GM21381 (cell line): ENCODE measurements around the gene PCDHGB1.
"Not testable (repeated sequence)": the region's sequence is repeated elsewhere in the genome, so short reads cannot be mapped to it uniquely, and the experiment has no call there.

Experiments used
- ATAC-seq: cut with Tn5 transposase; IDR thresholded peaks from one replicate; pipeline ENCODE4 v1.9.1; 2021; ENCODE audit warnings: mild to moderate bottlenecking, moderate library complexity; ENCODE audit not compliant: unreplicated experiment

PCDHGB1 gene

DNA sequence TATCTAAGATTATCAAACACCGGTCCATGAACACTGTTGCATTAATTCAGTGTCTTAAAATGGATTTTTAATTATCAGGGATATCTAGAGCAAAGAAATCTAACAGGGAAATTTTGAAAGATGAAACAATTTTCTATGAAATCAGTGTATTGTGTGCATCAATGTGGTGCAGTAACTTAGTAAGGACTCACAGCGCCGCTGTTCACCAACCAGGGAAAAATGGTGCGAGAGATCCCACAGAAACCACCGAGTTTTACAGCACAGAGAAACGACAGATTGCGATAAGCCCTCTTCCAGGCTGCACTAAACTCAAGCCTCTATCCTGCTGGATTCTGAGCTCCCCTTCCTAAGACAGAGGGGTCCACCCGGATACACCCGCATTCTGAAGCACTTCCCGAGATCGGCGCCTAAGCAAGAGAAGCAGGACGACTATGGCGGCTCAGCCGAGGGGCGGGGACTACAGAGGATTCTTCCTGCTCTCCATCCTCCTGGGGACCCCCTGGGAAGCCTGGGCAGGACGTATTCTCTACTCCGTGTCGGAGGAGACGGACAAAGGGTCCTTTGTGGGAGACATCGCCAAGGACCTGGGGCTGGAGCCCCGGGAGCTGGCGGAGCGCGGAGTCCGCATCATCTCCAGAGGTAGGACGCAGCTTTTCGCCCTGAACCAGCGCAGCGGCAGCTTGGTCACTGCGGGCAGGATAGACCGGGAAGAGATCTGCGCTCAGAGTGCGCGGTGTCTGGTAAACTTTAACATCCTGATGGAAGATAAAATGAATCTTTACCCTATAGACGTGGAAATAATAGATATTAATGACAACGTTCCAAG is 32.8 kb downstream of the PCDHGB1 start, which contains the start of gene PCDHGA7:
TSS of gene PCDHGA7 (plus strand) at position 274 of the 826 bp plus-strand sequence. CDS start at position 432, 158 bp downstream.
- no peak for ATAC-seq

DNA sequence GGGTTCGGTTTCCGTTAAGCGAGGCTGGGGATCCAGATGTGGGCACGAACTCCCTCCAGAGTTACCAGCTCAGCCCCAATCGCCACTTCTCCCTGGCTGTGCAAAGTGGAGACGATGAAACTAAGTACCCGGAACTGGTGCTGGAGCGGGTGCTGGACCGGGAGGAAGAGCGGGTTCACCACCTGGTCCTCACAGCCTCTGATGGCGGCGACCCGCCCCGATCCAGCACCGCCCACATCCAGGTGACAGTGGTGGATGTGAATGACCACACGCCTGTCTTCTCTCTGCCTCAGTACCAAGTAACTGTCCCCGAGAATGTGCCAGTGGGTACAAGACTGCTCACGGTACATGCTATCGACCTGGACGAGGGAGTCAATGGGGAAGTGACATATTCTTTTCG is 33.4 kb downstream of the PCDHGB1 start:
- no peak for ATAC-seq

DNA sequence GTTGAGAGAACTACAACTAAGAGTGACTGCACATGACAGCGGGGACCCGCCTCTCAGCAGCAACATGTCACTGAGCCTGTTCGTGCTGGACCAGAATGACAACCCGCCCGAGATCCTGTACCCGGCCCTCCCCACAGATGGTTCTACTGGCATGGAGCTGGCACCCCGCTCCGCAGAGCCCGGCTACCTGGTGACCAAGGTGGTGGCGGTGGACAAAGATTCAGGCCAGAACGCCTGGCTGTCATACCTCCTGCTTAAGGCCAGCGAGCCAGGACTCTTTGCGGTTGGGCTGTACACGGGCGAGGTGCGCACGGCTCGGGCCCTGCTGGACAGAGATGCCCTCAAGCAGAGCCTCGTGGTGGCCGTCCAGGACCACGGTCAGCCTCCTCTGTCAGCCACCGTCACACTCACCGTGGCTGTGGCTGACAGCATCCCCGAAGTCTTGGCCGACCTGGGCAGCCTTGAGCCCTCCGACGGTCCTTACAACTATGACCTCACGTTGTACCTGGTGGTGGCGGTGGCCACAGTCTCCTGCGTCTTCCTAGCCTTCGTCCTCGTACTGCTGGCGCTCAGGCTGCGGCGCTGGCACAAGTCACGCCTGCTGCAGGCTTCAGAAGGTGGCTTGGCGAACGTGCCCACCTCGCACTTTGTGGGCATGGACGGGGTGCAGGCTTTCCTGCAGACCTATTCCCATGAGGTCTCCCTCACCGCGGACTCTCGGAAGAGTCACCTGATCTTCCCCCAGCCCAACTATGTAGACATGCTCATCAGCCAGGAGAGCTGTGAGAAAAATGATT is 34.8 kb downstream of the PCDHGB1 start:
- no peak for ATAC-seq

DNA sequence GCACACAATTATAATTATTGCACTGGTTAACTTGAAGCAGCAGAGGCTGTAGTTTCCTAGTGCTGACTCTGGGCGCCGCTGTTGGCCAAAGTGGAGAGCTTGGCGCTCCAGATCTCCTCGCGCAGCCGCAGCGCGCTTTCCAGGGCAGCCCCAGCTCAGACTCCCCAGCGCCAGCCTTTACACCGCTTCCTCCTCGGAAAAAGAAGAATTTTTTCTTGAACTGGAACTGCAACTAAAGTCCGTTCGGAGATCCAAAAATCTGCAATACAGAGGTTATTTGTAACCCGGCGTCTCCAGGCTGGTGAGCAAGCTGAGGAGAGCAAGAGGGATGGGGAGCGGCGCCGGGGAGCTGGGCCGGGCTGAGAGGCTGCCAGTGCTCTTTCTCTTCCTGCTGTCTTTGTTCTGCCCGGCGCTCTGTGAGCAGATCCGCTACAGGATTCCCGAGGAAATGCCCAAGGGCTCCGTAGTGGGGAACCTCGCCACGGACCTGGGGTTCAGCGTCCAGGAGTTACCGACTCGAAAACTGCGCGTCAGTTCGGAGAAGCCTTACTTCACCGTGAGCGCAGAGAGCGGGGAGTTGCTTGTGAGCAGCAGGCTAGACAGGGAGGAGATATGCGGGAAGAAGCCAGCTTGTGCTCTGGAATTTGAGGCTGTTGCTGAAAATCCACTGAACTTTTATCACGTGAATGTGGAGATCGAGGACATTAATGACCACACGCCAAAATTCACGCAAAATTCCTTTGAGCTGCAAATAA is 37.8 kb downstream of the PCDHGB1 start, which contains the start of gene PCDHGB4:
TSS of gene PCDHGB4 (plus strand) at position 142 of the 755 bp plus-strand sequence. CDS start at position 329, 187 bp downstream.
- not testable (repeated sequence) for ATAC-seq

DNA sequence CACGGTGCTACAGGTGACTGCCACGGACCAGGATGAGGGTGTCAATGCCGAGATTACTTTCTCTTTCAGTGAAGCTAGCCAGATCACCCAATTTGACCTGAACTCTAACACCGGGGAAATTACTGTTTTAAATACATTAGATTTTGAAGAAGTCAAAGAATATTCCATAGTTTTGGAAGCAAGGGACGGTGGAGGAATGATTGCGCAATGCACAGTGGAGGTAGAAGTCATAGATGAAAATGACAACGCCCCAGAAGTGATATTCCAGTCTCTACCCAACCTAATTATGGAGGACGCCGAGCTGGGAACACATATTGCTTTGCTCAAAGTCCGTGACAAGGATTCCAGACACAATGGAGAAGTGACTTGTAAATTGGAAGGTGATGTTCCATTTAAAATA is 38.8 kb downstream of the PCDHGB1 start:
- ATAC-seq: no peak

DNA sequence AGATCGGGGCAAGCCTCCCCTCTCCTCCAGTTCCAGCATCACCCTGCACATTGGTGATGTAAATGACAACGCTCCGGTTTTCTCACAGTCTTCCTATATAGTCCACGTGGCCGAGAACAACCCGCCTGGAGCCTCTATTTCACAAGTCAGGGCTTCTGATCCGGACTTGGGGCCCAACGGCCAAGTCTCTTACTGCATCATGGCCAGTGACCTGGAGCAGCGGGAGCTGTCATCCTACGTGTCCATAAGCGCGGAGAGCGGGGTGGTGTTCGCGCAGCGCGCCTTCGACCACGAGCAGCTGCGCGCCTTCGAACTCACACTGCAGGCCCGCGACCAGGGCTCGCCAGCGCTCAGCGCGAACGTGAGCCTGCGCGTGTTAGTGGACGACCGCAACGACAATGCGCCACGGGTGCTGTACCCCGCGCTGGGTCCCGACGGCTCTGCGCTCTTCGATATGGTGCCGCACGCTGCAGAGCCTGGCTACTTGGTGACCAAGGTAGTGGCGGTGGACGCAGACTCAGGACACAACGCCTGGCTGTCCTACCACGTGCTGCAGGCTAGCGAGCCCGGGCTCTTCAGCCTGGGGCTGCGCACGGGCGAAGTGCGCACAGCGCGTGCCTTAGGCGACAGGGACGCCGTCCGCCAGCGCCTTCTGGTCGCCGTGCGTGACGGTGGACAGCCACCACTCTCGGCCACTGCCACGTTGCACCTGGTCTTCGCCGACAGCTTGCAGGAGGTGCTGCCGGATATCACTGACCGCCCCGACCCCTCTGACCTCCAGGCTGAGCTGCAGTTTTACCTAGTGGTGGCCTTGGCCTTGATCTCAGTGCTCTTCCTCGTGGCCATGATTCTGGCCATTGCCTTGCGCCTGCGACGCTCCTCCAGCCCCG is 39.5 kb downstream of the PCDHGB1 start:
- ATAC-seq: no peak

DNA sequence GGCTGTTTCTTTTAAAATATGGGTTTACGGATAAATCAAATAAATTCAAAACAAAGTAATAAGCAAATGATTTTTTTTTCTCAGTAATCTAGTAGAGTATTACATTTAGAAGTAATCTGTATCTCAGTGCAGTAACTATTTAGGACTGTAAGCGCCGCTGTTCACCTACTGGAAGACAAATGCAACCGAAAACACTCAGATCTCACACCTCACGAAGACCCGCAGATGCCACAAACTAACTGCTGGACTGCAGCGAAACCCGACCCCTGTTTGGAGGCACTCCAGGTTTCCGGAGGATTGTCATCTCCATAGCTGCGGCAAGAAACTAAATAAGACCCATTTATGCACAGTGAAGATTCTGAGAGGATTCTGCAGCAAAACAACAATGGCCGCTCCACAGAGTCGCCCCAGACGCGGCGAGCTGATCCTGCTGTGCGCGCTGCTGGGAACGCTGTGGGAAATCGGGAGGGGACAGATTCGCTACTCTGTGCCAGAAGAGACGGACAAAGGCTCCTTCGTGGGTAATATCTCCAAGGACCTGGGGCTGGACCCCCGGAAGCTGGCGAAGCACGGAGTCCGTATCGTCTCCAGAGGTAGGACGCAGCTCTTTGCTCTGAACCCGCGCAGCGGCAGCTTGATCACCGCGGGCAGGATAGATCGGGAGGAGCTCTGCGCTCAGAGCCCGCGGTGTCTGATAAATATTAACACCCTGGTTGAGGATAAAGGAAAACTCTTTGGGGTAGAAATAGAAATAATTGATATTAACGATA is 42.7 kb downstream of the PCDHGB1 start, which contains the start of gene PCDHGA8:
TSS of gene PCDHGA8 (plus strand) at position 205 of the 770 bp plus-strand sequence. CDS start at position 386, 181 bp downstream.
- ATAC-seq: no peak

DNA sequence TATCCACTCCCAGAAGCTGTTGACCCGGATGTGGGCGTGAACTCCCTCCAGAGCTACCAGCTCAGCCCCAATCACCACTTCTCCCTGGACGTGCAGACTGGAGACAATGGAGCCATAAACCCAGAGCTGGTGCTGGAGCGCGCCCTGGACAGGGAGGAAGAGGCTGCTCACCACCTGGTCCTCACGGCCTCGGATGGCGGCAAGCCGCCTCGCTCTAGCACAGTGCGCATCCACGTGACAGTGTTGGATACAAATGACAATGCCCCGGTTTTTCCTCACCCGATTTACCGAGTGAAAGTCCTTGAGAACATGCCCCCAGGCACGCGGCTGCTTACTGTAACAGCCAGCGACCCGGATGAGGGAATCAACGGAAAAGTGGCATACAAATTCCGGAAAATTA is 43.4 kb downstream of the PCDHGB1 start:
- no peak for ATAC-seq

DNA sequence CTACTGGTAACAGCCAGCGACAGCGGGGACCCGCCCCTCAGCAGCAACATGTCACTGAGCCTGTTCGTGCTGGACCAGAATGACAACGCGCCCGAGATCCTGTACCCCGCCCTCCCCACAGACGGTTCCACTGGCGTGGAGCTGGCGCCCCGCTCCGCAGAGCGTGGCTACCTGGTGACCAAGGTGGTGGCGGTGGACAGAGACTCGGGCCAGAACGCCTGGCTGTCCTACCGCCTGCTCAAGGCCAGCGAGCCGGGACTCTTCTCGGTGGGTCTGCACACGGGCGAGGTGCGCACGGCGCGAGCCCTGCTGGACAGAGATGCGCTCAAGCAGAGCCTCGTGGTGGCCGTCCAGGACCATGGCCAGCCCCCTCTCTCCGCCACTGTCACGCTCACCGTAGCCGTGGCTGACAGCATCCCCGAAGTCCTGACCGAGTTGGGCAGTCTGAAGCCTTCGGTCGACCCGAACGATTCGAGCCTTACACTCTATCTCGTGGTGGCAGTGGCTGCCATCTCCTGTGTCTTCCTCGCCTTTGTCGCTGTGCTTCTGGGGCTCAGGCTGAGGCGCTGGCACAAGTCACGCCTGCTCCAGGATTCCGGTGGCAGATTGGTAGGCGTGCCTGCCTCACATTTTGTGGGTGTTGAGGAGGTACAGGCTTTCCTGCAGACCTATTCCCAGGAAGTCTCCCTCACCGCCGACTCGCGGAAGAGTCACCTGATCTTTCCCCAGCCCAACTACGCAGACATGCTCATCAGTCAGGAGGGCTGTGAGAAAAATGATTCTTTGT is 44.7 kb downstream of the PCDHGB1 start:
- not testable (repeated sequence) for ATAC-seq

DNA sequence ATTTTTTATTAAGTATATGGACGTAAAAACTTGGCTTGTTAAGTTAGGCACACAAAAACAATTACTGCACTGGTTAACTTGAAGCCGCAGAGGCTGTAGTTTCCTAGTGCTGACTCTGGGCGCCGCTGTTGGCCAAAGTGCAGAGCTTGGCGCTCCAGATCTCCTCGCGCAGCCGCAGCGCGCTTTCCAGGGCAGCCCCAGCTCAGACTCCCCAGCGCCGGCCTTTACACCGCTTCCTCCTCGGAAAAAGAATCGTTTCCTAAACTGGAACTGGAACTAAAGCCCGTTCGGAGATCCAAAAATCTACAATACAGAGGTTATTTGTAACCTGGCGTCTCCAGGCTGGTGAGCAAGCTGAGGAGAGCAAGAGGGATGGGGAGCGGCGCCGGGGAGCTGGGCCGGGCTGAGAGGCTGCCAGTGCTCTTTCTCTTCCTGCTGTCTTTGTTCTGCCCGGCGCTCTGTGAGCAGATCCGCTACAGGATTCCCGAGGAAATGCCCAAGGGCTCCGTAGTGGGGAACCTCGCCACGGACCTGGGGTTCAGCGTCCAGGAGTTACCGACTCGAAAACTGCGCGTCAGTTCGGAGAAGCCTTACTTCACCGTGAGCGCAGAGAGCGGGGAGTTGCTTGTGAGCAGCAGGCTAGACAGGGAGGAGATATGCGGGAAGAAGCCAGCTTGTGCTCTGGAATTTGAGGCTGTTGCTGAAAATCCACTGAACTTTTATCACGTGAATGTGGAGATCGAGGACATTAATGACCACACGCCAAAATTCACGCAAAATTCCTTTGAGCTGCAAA is 48.1 kb downstream of the PCDHGB1 start, which contains the start of gene PCDHGB5:
TSS of gene PCDHGB5 (plus strand) at position 192 of the 796 bp plus-strand sequence. CDS start at position 373, 181 bp downstream.
- peak; percentile 75 for ATAC-seq

DNA sequence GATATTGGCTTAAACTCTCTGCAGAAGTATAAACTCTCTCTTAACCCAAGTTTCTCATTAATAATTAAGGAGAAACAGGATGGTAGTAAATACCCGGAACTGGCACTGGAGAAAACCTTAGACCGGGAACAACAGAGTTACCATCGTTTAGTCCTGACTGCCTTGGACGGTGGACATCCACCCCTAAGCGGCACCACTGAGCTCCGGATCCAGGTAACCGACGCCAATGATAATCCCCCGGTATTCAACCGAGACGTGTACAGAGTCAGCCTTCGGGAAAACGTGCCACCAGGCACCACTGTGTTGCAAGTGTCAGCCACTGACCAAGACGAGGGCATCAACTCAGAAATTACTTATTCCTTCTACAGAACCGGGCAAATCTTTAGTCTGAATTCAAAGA is 48.7 kb downstream of the PCDHGB1 start:
- ATAC-seq: no peak

DNA sequence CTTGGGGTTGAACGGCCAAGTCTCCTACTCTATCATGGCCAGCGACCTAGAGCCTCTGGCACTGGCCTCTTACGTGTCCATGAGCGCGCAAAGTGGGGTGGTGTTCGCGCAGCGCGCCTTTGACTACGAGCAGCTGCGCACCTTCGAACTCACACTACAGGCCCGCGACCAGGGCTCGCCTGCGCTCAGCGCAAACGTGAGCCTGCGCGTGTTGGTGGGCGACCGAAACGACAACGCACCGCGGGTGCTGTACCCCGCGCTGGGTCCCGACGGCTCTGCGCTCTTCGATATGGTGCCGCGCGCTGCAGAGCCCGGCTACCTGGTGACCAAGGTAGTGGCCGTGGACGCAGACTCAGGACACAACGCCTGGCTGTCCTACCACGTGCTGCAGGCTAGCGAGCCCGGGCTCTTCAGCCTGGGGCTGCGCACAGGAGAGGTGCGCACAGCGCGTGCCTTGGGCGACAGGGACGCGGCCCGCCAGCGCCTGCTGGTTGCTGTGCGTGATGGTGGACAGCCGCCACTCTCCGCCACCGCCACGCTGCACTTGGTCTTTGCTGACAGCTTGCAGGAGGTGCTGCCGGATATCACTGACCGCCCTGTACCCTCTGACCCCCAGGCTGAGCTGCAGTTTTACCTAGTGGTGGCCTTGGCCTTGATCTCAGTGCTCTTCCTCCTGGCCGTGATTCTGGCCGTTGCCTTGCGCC is 49.8 kb downstream of the PCDHGB1 start:
- ATAC-seq: no peak
